Smooth muscle cell (in vitro differentiated cells): Measurements from ENCODE around the gene STX8. TPM values are rescaled to one million over a fixed set of nuclear protein-coding genes. Genes with fewer than 3 reads are reported as not detected.
"Not testable (repeated sequence)": the region's sequence is repeated elsewhere in the genome, so short reads cannot be mapped to it uniquely, and the experiment has no call there.

Source experiments
- DNase-seq: peaks from one replicate; lab custom pipeline; 2025; ENCODE audit not compliant: unreplicated experiment; lab: John Stamatoyannopoulos, UW
- H2AFZ ChIP-seq: fragments of 200-600 bp; sonication (generic); 2 replicates; pipeline ENCODE4 v1.6.0; 2016; ENCODE audit warnings: antibody characterized with exemption, low read depth, mild to moderate bottlenecking
- H3F3A ChIP-seq: fragments of 200-600 bp; sonication (generic); 2 replicates; pipeline ENCODE4 v1.6.0; 2017; ENCODE audit warnings: antibody characterized with exemption, low read depth
- H3K27ac ChIP-seq: fragments of 200-600 bp; sonication (generic); 2 replicates; pipeline ENCODE4 v1.5.1; 2016; ENCODE audit warnings: low read depth, mild to moderate bottlenecking
- H3K27me3 ChIP-seq: fragments of 200-600 bp; sonication (generic); 2 replicates; pipeline ENCODE4 v1.6.1; 2016; ENCODE audit warnings: low read depth, mild to moderate bottlenecking
- H3K36me3 ChIP-seq: fragments of 200-600 bp; sonication (generic); 2 replicates; pipeline ENCODE4 v1.5.1; 2016; ENCODE audit warnings: low read depth
- H3K4me1 ChIP-seq: fragments of 200-600 bp; sonication (generic); 2 replicates; pipeline ENCODE4 v1.5.1; 2016; ENCODE audit warnings: low read depth
- H3K4me2 ChIP-seq: fragments of 200-600 bp; sonication (generic); 2 replicates; pipeline ENCODE4 v1.6.0; 2016; ENCODE audit warnings: mild to moderate bottlenecking
- H3K4me3 ChIP-seq: fragments of 200-600 bp; sonication (generic); 2 replicates; pipeline ENCODE4 v1.5.1; 2016; ENCODE audit warnings: mild to moderate bottlenecking
- H3K79me2 ChIP-seq: fragments of 200-600 bp; sonication (generic); 2 replicates; pipeline ENCODE4 v1.6.0; 2016; ENCODE audit warnings: low read depth, mild to moderate bottlenecking
- H3K9ac ChIP-seq: fragments of 200-600 bp; sonication (generic); 2 replicates; pipeline ENCODE4 v1.6.0; 2016; ENCODE audit warnings: low read depth
- H3K9me3 ChIP-seq: fragments of 200-600 bp; sonication (generic); replicated peaks from 2 replicates; pipeline ENCODE4 v1.5.1; 2016; ENCODE audit warnings: low read depth
- H4K20me1 ChIP-seq: fragments of 200-600 bp; sonication (generic); 2 replicates; pipeline ENCODE4 v1.6.0; 2016; ENCODE audit warnings: low read depth
- whole genome bisulfite sequencing: methylation state at CpG from one replicate; pipeline ENCODE4 v1.1.7; 2016; ENCODE audit warnings: low lambda C conversion rate; 5-methylcytosine and 5-hydroxymethylcytosine counted together
- polyA plus RNA-seq: library from polyadenylated mRNA; unstranded; fragments of >200 nt; fragmentation: Nextera tagmentation; extraction: Ambion mirVana; gene quantifications from 2 replicates; pipeline ENCODE4 v1.2.1, GENCODE V29; 2016
- total RNA-seq: library from RNA; depleted of rRNA; stranded (reverse); fragments of >200 nt; gene quantifications from 2 replicates; pipeline ENCODE4 v1.2.3, GENCODE V29; 2014
- TF ChIP-seq, protein P1 (sequence below): fragments of 200-600 bp; sonication (generic); IDR thresholded peaks from 2 replicates; pipeline ENCODE4 v1.5.1; 2017; ENCODE audit warnings: borderline replicate concordance, mild to moderate bottlenecking, antibody characterized with exemption; ENCODE audit not compliant: insufficient read depth, poor library complexity, severe bottlenecking

The STX8 gene
- total and polyA plus RNA-seq, 2 experiments from 2014 or later = 63.8 to 88.5 TPM

DNA sequence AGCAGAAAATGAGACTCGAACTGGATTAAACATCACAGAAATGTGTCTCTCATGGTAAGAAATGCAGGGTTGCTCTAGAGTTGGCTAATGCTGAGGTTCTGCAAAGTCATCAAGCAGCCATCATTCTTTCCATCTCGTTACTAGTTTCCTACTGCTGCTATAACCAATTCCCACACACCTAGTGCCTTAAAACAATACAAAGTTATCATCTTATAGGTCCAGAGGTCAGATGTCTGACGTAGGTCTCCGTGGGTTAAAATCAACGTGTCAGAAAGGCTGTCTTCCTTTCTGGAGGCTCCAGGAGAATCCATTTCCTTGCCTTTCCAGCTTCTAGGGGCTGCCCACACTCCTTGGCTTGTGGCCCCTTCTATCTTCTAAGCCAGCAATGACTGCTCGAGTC is 118.6 kb downstream of the STX8 start:
- Histone ChIP-seq H3K4me1 (no peaks in the 10 kb centered on the region), H2AFZ (no peak overlapping the region), H3K79me2 (no peaks in the 10 kb centered on the region), H3K36me3 (no peaks in the 10 kb centered on the region), H4K20me1 (no peaks in the 10 kb centered on the region), H3K27ac (no peak overlapping the region), H3K9ac (no peak overlapping the region), H3K4me3 (no peak overlapping the region), H3K9me3 (no peaks in the 10 kb centered on the region), H3F3A (no peaks in the 10 kb centered on the region), H3K27me3 (no peaks in the 10 kb centered on the region), H3K4me2 (no peak overlapping the region)
- no peak for DNase-seq
- 97% methylated on average over 6 of the region's 6 CpGs for WGBS
- TF ChIP-seq, protein P1, sequence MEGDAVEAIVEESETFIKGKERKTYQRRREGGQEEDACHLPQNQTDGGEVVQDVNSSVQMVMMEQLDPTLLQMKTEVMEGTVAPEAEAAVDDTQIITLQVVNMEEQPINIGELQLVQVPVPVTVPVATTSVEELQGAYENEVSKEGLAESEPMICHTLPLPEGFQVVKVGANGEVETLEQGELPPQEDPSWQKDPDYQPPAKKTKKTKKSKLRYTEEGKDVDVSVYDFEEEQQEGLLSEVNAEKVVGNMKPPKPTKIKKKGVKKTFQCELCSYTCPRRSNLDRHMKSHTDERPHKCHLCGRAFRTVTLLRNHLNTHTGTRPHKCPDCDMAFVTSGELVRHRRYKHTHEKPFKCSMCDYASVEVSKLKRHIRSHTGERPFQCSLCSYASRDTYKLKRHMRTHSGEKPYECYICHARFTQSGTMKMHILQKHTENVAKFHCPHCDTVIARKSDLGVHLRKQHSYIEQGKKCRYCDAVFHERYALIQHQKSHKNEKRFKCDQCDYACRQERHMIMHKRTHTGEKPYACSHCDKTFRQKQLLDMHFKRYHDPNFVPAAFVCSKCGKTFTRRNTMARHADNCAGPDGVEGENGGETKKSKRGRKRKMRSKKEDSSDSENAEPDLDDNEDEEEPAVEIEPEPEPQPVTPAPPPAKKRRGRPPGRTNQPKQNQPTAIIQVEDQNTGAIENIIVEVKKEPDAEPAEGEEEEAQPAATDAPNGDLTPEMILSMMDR = no peak

DNA sequence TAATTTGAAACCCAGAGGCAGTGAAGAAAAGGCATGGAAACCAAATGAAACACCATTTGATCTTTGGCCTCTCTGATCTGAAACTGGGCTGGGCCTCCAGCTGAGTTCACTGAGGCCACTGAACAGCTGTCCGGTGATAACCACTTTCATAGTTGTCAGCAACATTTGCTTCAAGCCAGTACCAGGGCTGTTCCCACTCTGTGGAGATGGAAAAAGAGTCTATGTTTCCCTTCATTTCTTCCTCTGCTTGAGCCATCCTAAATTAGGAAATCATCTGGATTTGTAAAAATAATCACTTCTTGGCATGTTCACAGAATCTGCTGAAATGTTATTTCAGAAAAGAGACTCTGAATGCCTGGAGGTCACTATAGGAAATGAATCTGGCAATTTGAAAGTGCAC is 119.3 kb downstream of the STX8 start:
- WGBS = 67% methylated on average over 1 of the region's 1 CpG
- no peak overlapping the region for H2AFZ ChIP-seq
- no peaks in the 10 kb centered on the region for H3K27me3 ChIP-seq
- H3K9ac ChIP-seq = no peak overlapping the region
- H3K4me1 ChIP-seq = no peaks in the 10 kb centered on the region
- TF ChIP-seq, protein P1 = no peak
- no peaks in the 10 kb centered on the region for H3K79me2 ChIP-seq
- DNase-seq = no peak
- no peak overlapping the region for H3K4me3 ChIP-seq
- no peaks in the 10 kb centered on the region for H4K20me1 ChIP-seq
- H3K36me3 ChIP-seq = no peaks in the 10 kb centered on the region
- H3K4me2 ChIP-seq = no peak overlapping the region
- no peaks in the 10 kb centered on the region for H3K9me3 ChIP-seq
- no peaks in the 10 kb centered on the region for H3F3A ChIP-seq
- H3K27ac ChIP-seq = no peak overlapping the region

DNA sequence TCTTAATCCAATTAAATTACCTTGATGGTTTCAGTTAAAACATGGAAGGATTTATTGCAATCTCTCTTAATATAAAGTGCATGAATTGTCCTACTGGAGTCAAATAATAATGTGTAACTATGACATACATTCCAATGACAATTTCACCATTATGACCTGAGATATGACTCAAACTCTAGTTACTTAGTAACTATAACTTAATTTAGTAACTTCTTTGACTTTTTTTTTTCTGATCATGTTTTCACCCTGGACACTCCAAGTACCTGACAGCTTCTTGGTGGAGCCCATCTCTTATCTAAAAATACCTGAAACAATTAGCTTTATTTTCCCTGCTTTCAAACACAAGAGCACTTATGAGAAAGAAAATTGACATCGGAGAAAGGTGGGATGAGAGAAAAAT is 123.7 kb downstream of the STX8 start:
- H2AFZ ChIP-seq = no peak overlapping the region
- H3K36me3 ChIP-seq = no peaks in the 10 kb centered on the region
- H3K4me2 ChIP-seq = no peak overlapping the region
- H3K27me3 ChIP-seq = no peaks in the 10 kb centered on the region
- no peak overlapping the region for H3K4me3 ChIP-seq
- no peaks in the 10 kb centered on the region for H3K79me2 ChIP-seq
- TF ChIP-seq, protein P1 = no peak
- H3K4me1 ChIP-seq = no peaks in the 10 kb centered on the region
- no peak overlapping the region for H3K27ac ChIP-seq
- 91% methylated on average over 1 of the region's 1 CpG for WGBS
- DNase-seq = no peak
- no peaks in the 10 kb centered on the region for H3F3A ChIP-seq
- H3K9me3 ChIP-seq = no peaks in the 10 kb centered on the region
- H3K9ac ChIP-seq = no peak overlapping the region
- H4K20me1 ChIP-seq = no peaks in the 10 kb centered on the region

DNA sequence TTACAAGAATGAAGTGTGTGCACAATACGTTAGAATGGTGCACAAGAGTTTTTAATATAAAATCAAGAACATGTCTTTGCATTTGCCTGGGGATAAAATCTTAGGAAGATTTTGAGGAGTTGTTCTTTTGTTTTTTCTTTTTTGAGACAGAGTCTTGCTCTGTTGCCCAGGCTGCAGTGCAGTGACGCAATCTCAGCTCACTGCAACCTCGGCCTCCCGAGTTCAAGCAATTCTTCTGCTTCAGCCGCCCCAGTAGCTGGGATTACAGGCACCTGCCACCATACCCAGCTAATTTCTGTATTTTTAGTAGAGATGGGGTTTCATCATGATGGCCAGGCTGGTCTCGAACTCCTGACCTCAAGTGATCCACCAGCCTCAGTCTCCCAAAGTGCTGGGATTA is 128.3 kb downstream of the STX8 start:
- WGBS = 96% methylated on average over 6 of the region's 6 CpGs
- H3K4me2 ChIP-seq, H3K4me1 ChIP-seq, H3K36me3 ChIP-seq, H3K79me2 ChIP-seq, H2AFZ ChIP-seq, H3K9me3 ChIP-seq, H3K4me3 ChIP-seq, DNase-seq, H3K27me3 ChIP-seq, H3F3A ChIP-seq, H3K9ac ChIP-seq, H4K20me1 ChIP-seq, H3K27ac ChIP-seq: not testable (repeated sequence)
